ENCODE results near the gene DPYSL5.

- TF ChIP-seq CTCF (conservative IDR thresholded peaks at IDR 0.05; ENCODE audit: low read depth, low read length), result no peak
- no peak for TF ChIP-seq EZH2phosphoT487 (IDR thresholded peaks at IDR 0.05; ENCODE audit: borderline replicate concordance, low read length)
- TF ChIP-seq EZH2 (IDR thresholded peaks at IDR 0.05; ENCODE audit: low read length, unreplicated experiment), result no peak
These were observed 103.3 kb downstream of the DPYSL5 start for GRCh38 chr2:26951236-26951635.
